ENCODE data around the gene CTPS1.
A peak's percentile ranks its signal among the peaks of the same experiment; 100 is the strongest.

CTPS1 gene

GRCh38 chr1:40966417-40966816 is 13.1 kb upstream of the CTPS1 start:
- no peak for DNase-seq (ENCODE audit: low read depth in 2 of 3, low spot score in 2 of 3)

GRCh38 chr1:40969445-40969844 is 10.1 kb upstream of the CTPS1 start:
- DNase-seq (ENCODE audit: low read depth in 2 of 3, low spot score in 2 of 3) = no peak

GRCh38 chr1:40971966-40972365 is 7.5 kb upstream of the CTPS1 start:
- DNase-seq (ENCODE audit: low read depth in 2 of 3, low spot score in 2 of 3) = no peak

- DNase-seq (ENCODE audit: low read depth in 2 of 3, low spot score in 2 of 3) = no peak
Measured at GRCh38 chr1:40973912-40974311, 5.6 kb upstream of the CTPS1 start.

GRCh38 chr1:40974945-40975344 is 4.6 kb upstream of the CTPS1 start:
- no peak for DNase-seq (ENCODE audit: low read depth in 2 of 3, low spot score in 2 of 3)

GRCh38 chr1:40976952-40977690 is 2.4 kb upstream of the CTPS1 start:
- DNase-seq (ENCODE audit: low read depth in 2 of 3, low spot score in 2 of 3) = no peak

- no peak for DNase-seq (ENCODE audit: low read depth in 2 of 3, low spot score in 2 of 3)
Measured at GRCh38 chr1:40977716-40978115, 1.8 kb upstream of the CTPS1 start.

GRCh38 chr1:40978886-40979240 is 633 bp upstream of the CTPS1 start:
- peak in 1 of 3 experiments; percentile 4 for DNase-seq (ENCODE audit: low read depth in 2 of 3, low spot score in 2 of 3)

GRCh38 chr1:40980068-40980452 is 564 bp downstream of the CTPS1 start:
- no peak for DNase-seq (ENCODE audit: low read depth in 2 of 3, low spot score in 2 of 3)

- DNase-seq (ENCODE audit: low read depth in 2 of 3, low spot score in 2 of 3) = peak; percentile 15 to 25 (median 20)
Measured at GRCh38 chr1:40980453-40981121, 1.1 kb downstream of the CTPS1 start.

GRCh38 chr1:40981691-40982448 is 2.4 kb downstream of the CTPS1 start:
- DNase-seq (ENCODE audit: low read depth in 2 of 3, low spot score in 2 of 3) = no peak

GRCh38 chr1:40982721-40983120 is 3.2 kb downstream of the CTPS1 start:
- DNase-seq (ENCODE audit: low read depth in 2 of 3, low spot score in 2 of 3) = no peak

- no peak for DNase-seq (ENCODE audit: low read depth in 2 of 3, low spot score in 2 of 3)
Measured at GRCh38 chr1:40983286-40983685, 3.8 kb downstream of the CTPS1 start.

- no peak for DNase-seq (ENCODE audit: low read depth in 2 of 3, low spot score in 2 of 3)
Measured at GRCh38 chr1:40984066-40984465, 4.6 kb downstream of the CTPS1 start.

- no peak for DNase-seq (ENCODE audit: low read depth in 2 of 3, low spot score in 2 of 3)
Measured at GRCh38 chr1:40984531-40984930, 5.0 kb downstream of the CTPS1 start.

- no peak for DNase-seq (ENCODE audit: low read depth in 2 of 3, low spot score in 2 of 3)
Measured at GRCh38 chr1:40985161-40985560, 5.7 kb downstream of the CTPS1 start.

GRCh38 chr1:40985875-40986274 is 6.4 kb downstream of the CTPS1 start:
- no peak for DNase-seq (ENCODE audit: low read depth in 2 of 3, low spot score in 2 of 3)

- no peak for DNase-seq (ENCODE audit: low read depth in 2 of 3, low spot score in 2 of 3)
Measured at GRCh38 chr1:40986328-40986783, 6.9 kb downstream of the CTPS1 start.

GRCh38 chr1:40986956-40987355 is 7.5 kb downstream of the CTPS1 start:
- no peak for DNase-seq (ENCODE audit: low read depth in 2 of 3, low spot score in 2 of 3)

- no peak for DNase-seq (ENCODE audit: low read depth in 2 of 3, low spot score in 2 of 3)
Measured at GRCh38 chr1:40987439-40988276, 8.2 kb downstream of the CTPS1 start.

- DNase-seq (ENCODE audit: low read depth in 2 of 3, low spot score in 2 of 3) = no peak
Measured at GRCh38 chr1:40988280-40988679, 8.8 kb downstream of the CTPS1 start.

Data from activated CD8-positive, alpha-beta memory T cell treated with anti-CD3 and anti-CD28 coated beads for 48 hours (primary cell).